DOHH2 (cell line): ENCODE measurements around the gene CLCN6.

ENCODE experiments used
- EZH2phosphoT487 ChIP-seq: fragments of 200-600 bp; sonication (generic); IDR thresholded peaks from 2 replicates; pipeline ENCODE4 v1.6.1; 2017; ENCODE audit warnings: borderline replicate concordance, mild to moderate bottlenecking, antibody characterized with exemption, low read length, moderate library complexity, mixed read lengths
- TF ChIP-seq, protein P1 (sequence below): fragments of 200-600 bp; sonication (generic); IDR thresholded peaks from one replicate; pipeline ENCODE4 v1.5.1; 2014; ENCODE audit warnings: antibody characterized with exemption, mild to moderate bottlenecking, low read depth, low read length; ENCODE audit not compliant: poor library complexity, severe bottlenecking

DNA sequence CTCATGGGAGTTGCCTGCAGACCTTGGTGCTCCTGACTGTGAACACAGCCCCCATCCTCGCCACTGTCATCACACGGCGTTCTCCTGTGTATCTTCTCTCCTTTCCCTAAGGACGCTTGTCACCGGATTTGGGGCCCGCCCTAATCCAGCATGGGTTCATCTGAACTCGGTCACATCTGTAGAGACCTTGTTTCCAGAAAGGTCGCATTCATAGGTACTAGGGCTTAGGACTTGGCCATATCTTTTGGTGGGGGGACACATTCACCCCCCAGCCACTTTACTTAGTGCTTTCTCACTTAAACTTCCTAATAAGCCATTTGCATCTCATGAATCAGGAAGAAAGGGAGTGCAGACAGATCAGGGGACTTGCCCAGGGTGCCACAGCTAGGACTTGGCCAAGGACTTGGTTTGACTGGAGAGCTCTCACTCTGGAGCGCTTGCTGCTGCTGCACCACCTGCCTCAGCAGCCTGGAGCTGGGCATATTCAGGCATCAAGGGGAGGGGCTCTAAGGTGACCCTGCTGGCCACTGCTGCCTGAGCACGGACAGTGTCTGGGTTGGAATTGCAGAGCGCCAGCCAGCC is 31.9 kb downstream of the CLCN6 start:
- TF ChIP-seq, protein P1, sequence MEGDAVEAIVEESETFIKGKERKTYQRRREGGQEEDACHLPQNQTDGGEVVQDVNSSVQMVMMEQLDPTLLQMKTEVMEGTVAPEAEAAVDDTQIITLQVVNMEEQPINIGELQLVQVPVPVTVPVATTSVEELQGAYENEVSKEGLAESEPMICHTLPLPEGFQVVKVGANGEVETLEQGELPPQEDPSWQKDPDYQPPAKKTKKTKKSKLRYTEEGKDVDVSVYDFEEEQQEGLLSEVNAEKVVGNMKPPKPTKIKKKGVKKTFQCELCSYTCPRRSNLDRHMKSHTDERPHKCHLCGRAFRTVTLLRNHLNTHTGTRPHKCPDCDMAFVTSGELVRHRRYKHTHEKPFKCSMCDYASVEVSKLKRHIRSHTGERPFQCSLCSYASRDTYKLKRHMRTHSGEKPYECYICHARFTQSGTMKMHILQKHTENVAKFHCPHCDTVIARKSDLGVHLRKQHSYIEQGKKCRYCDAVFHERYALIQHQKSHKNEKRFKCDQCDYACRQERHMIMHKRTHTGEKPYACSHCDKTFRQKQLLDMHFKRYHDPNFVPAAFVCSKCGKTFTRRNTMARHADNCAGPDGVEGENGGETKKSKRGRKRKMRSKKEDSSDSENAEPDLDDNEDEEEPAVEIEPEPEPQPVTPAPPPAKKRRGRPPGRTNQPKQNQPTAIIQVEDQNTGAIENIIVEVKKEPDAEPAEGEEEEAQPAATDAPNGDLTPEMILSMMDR = no peak
- no peak for TF ChIP-seq EZH2phosphoT487
